HG03520 (cell line): ENCODE data around the gene FLVCR2.

Experiments used
- ATAC-seq: cut with Tn5 transposase; IDR thresholded peaks from one replicate; pipeline ENCODE4 v1.9.1; 2021; ENCODE audit warnings: mild to moderate bottlenecking, moderate library complexity; ENCODE audit not compliant: unreplicated experiment

FLVCR2 gene

GRCh38 chr14:75578102-75578785 lies at the start of gene FLVCR2:
TSS of gene FLVCR2 (plus strand) at chr14:75578620. CDS start at chr14:75578973, 353 bp downstream.
- no peak for ATAC-seq

- ATAC-seq, result no peak
Measured at GRCh38 chr14:75531256-75531655, 47.2 kb upstream of the FLVCR2 start.

GRCh38 chr14:75531660-75532317 lies 46.6 kb upstream of the FLVCR2 start:
- ATAC-seq, result no peak

GRCh38 chr14:75533791-75534555 lies 44.4 kb upstream of the FLVCR2 start:
- no peak for ATAC-seq

GRCh38 chr14:75535164-75535898 lies 43.1 kb upstream of the FLVCR2 start:
- ATAC-seq, result no peak

- no peak for ATAC-seq
Measured at GRCh38 chr14:75537071-75537470, 41.3 kb upstream of the FLVCR2 start.

- ATAC-seq, result no peak
Measured at GRCh38 chr14:75539162-75539560, 39.3 kb upstream of the FLVCR2 start.

GRCh38 chr14:75539561-75540478 lies 38.6 kb upstream of the FLVCR2 start:
- ATAC-seq, result no peak

- ATAC-seq, result no peak
Measured at GRCh38 chr14:75540479-75540851, 38.0 kb upstream of the FLVCR2 start.

GRCh38 chr14:75542588-75543091 lies 35.8 kb upstream of the FLVCR2 start:
- peak; percentile 51 for ATAC-seq

- peak; percentile 2 for ATAC-seq
Measured at GRCh38 chr14:75543253-75543652, 35.2 kb upstream of the FLVCR2 start.

- no peak for ATAC-seq
Measured at GRCh38 chr14:75543786-75544185, 34.6 kb upstream of the FLVCR2 start.

- ATAC-seq, result no peak
Measured at GRCh38 chr14:75545907-75546306, 32.5 kb upstream of the FLVCR2 start.

- no peak for ATAC-seq
Measured at GRCh38 chr14:75547552-75548250, 30.7 kb upstream of the FLVCR2 start.

- ATAC-seq, result no peak
Measured at GRCh38 chr14:75548544-75548943, 29.9 kb upstream of the FLVCR2 start.

- ATAC-seq, result no peak
Measured at GRCh38 chr14:75549169-75549568, 29.3 kb upstream of the FLVCR2 start.

GRCh38 chr14:75551021-75551420 lies 27.4 kb upstream of the FLVCR2 start:
- no peak for ATAC-seq

GRCh38 chr14:75553157-75553556 lies 25.3 kb upstream of the FLVCR2 start:
- no peak for ATAC-seq

GRCh38 chr14:75553761-75554364 lies 24.6 kb upstream of the FLVCR2 start:
- ATAC-seq, result no peak
